H1 (cell line): ENCODE measurements around the gene RICTOR. TPM values are rescaled to one million over a fixed set of nuclear protein-coding genes. Genes with fewer than 3 reads are reported as not detected.

Experiments used
- CTCF ChIA-PET: fragments of 300-600 bp; sonication (Branson Sonifier 250); formaldehyde crosslinking; loops from one replicate; lab custom pipeline; 2021; ENCODE audit not compliant: partially characterized antibody; lab: Charles Lee
- POLR2A ChIA-PET: fragments of 300-600 bp; sonication (Branson Sonifier 250); formaldehyde crosslinking; loops from one replicate; lab custom pipeline; 2021; ENCODE audit warnings: inconsistent platforms; ENCODE audit not compliant: partially characterized antibody; lab: Charles Lee
- DNase-seq, 2 experiments: peaks; one replicate each; pipeline versions ENCODE4 v3.0.0 to v3.0.0-alpha.2; 2010 to 2022; ENCODE audit warnings: low spot score in 2 of 2, low read depth in 1 of 2, mixed read lengths in 1 of 2
- FAIRE-seq: peaks from 2 replicates; lab custom pipeline; 2011; peaks lifted over from hg19 to GRCh38; lab: Jason Lieb, UNC
- H2AFZ ChIP-seq: 2 replicates; pipeline ENCODE4 v1.8.1; 2012; ENCODE audit warnings: low read length, inconsistent platforms
- H2AK5ac ChIP-seq: 2 replicates; pipeline ENCODE4 v1.6.1; 2013; ENCODE audit warnings: low read depth, low read length
- H2BK120ac ChIP-seq: replicated peaks from 2 replicates; pipeline ENCODE3; 2013; ENCODE audit warnings: low read depth, low read length, inconsistent platforms
- H2BK12ac ChIP-seq: 2 replicates; pipeline ENCODE4 v1.6.1; 2013; ENCODE audit warnings: low read depth, low read length
- H2BK15ac ChIP-seq: 2 replicates; pipeline ENCODE4 v1.6.1; 2013; ENCODE audit warnings: low read length
- H2BK20ac ChIP-seq: 2 replicates; pipeline ENCODE4 v1.6.1; 2013; ENCODE audit warnings: low read length
- H2BK5ac ChIP-seq: 2 replicates; pipeline ENCODE4 v1.6.1; 2013; ENCODE audit warnings: low read depth, low read length
- H3K14ac ChIP-seq: 2 replicates; pipeline ENCODE4 v1.6.1; 2013; ENCODE audit warnings: inconsistent platforms; ENCODE audit not compliant: insufficient read length
- H3K18ac ChIP-seq: 2 replicates; pipeline ENCODE4 v1.6.1; 2013; ENCODE audit warnings: low read length; ENCODE audit errors: extremely low read depth
- H3K23ac ChIP-seq: 2 replicates; pipeline ENCODE4 v1.6.1; 2013; ENCODE audit warnings: inconsistent platforms; ENCODE audit not compliant: insufficient read length
- H3K23me2 ChIP-seq: 2 replicates; pipeline ENCODE4 v1.6.1; 2013; ENCODE audit warnings: low read depth, low read length
- H3K27ac ChIP-seq: 2 replicates; pipeline ENCODE4 v1.6.1; 2011; ENCODE audit warnings: low read depth, low read length, inconsistent platforms
- H3K27me3 ChIP-seq, 4 experiments: replicated peaks in 1 of 4; 1 replicate in 1 of 4; 2 replicates in 3 of 4; pipeline versions ENCODE4 v1.6.1 to v1.8.1; 2011 to 2013; ENCODE audit warnings: low read length in 3 of 4, mild to moderate bottlenecking in 3 of 4, inconsistent platforms in 2 of 4, mixed read lengths in 2 of 4, moderate library complexity in 1 of 4; ENCODE audit not compliant: control insufficient read depth in 3 of 4, insufficient read depth in 3 of 4; ENCODE audit errors: extremely low read depth in 1 of 4
- H3K36me3 ChIP-seq, 4 experiments: 2 replicates each; pipeline versions ENCODE4 v1.6.1 to v1.8.1; 2011 to 2013; ENCODE audit warnings: mild to moderate bottlenecking in 4 of 4, low read length in 3 of 4, moderate library complexity in 2 of 4, control low read depth in 1 of 4, inconsistent platforms in 1 of 4; ENCODE audit not compliant: insufficient read depth in 4 of 4, control insufficient read depth in 2 of 4
- H3K4ac ChIP-seq: replicated peaks from 2 replicates; pipeline ENCODE3; 2013; ENCODE audit warnings: low read length, low read depth, mixed read lengths, inconsistent platforms; ENCODE audit not compliant: insufficient read length
- H3K4me1 ChIP-seq, 4 experiments: replicated peaks in 1 of 4; 1 replicate in 1 of 4; 2 replicates in 3 of 4; pipeline versions ENCODE4 v1.6.1 to v1.8.1; 2011 to 2013; ENCODE audit warnings: low read length in 3 of 4, inconsistent platforms in 2 of 4, mixed read lengths in 1 of 4; ENCODE audit not compliant: insufficient read depth in 4 of 4, control insufficient read depth in 3 of 4
- H3K4me2 ChIP-seq, 2 experiments: 2 replicates each; pipeline versions ENCODE4 v1.6.1 to v1.8.1; 2011 to 2013; ENCODE audit warnings: low read depth in 2 of 2, low read length in 2 of 2, control low read depth in 1 of 2, inconsistent platforms in 1 of 2, mild to moderate bottlenecking in 1 of 2; ENCODE audit not compliant: insufficient read depth in 1 of 2
- H3K4me3 ChIP-seq, 4 experiments: fragments of 200-600, 300-600 bp in 1 of 4; sonication (generic), shearing (Covaris generic), sonication (Bioruptor Twin) in 1 of 4; 2 replicates each; pipeline versions ENCODE4 v1.5.1 to v1.8.1; 2011 to 2016; ENCODE audit warnings: low read length in 4 of 4, low read depth in 3 of 4, control low read depth in 2 of 4, inconsistent platforms in 2 of 4, mild to moderate bottlenecking in 2 of 4, mixed read lengths in 1 of 4, moderate library complexity in 1 of 4; ENCODE audit not compliant: insufficient read depth in 2 of 4; ENCODE audit errors: extremely low read depth in 1 of 4
- H3K56ac ChIP-seq: replicated peaks from 2 replicates; pipeline ENCODE3; 2013; ENCODE audit warnings: low read depth, mild to moderate bottlenecking, mixed read lengths, low read length, inconsistent platforms; ENCODE audit not compliant: insufficient read length
- H3K79me1 ChIP-seq: 2 replicates; pipeline ENCODE4 v1.6.1; 2013; ENCODE audit warnings: low read depth, low read length, control low read depth
- H3K79me2 ChIP-seq, 2 experiments: 2 replicates each; pipeline versions ENCODE4 v1.6.1 to v1.8.1; 2012 to 2013; ENCODE audit warnings: low read length in 2 of 2, mild to moderate bottlenecking in 2 of 2, inconsistent platforms in 1 of 2; ENCODE audit not compliant: insufficient read depth in 2 of 2, control insufficient read depth in 1 of 2
- H3K9ac ChIP-seq, 4 experiments: replicated peaks in 1 of 4; 1 replicate in 1 of 4; 2 replicates in 3 of 4; pipeline versions ENCODE4 v1.6.1 to v1.8.1; 2011 to 2013; ENCODE audit warnings: low read depth in 3 of 4, low read length in 3 of 4, control low read depth in 2 of 4, mild to moderate bottlenecking in 2 of 4, moderate library complexity in 2 of 4, inconsistent platforms in 1 of 4; ENCODE audit errors: extremely low read depth in 1 of 4
- H3K9me3 ChIP-seq, 2 experiments: 2 replicates each; pipeline versions ENCODE4 v1.6.1 to v1.8.1; 2012 to 2013; ENCODE audit warnings: mild to moderate bottlenecking in 2 of 2, moderate library complexity in 2 of 2, control low read depth in 1 of 2, inconsistent platforms in 1 of 2, low read depth in 1 of 2, low read length in 1 of 2, mixed read lengths in 1 of 2; ENCODE audit not compliant: insufficient read depth in 2 of 2
- H4K20me1 ChIP-seq, 2 experiments: replicated peaks in 1 of 2; 2 replicates each; pipeline versions ENCODE3 to v1.8.1; 2011 to 2013; ENCODE audit warnings: inconsistent platforms in 2 of 2, low read length in 2 of 2, mild to moderate bottlenecking in 1 of 2; ENCODE audit not compliant: insufficient read depth in 2 of 2, control insufficient read depth in 1 of 2
- H4K5ac ChIP-seq: 2 replicates; pipeline ENCODE4 v1.6.1; 2013; ENCODE audit warnings: low read length, low read depth, mixed read lengths, inconsistent platforms; ENCODE audit not compliant: insufficient read length
- H4K8ac ChIP-seq: 2 replicates; pipeline ENCODE4 v1.8.0; 2013; ENCODE audit warnings: mild to moderate bottlenecking, moderate library complexity, low read length, inconsistent platforms; ENCODE audit not compliant: insufficient read depth; ENCODE audit errors: extremely low read depth
- H4K91ac ChIP-seq: replicated peaks from 2 replicates; pipeline ENCODE3; 2013; ENCODE audit warnings: low read length, mixed read lengths, inconsistent platforms; ENCODE audit not compliant: insufficient read length
- CEBPB ChIP-seq: IDR thresholded peaks from 2 replicates; pipeline ENCODE4 v1.6.1; 2012; ENCODE audit warnings: low read depth, low read length
- WGBS, 2 experiments: shearing (Covaris generic) in 1 of 2; methylation state at CpG; one replicate each; pipeline versions ENCODE4 v1.1.6 to v1.1.7; 2013 to 2015; ENCODE audit warnings: low lambda C conversion rate in 2 of 2, mixed read lengths in 2 of 2, inconsistent platforms in 1 of 2, low coverage in 1 of 2, missing lambda C conversion rate in 1 of 2; ENCODE audit not compliant: insufficient replicate concordance in 2 of 2, insufficient coverage in 1 of 2, insufficient read length in 1 of 2; ENCODE audit errors: extremely low coverage in 1 of 2, missing lambda C conversion rate in 1 of 2; 5-methylcytosine and 5-hydroxymethylcytosine counted together
- polyA plus RNA-seq, 7 experiments: library from polyadenylated mRNA; depleted of rRNA in 3 of 7; stranded (reverse) in 5 of 7; unstranded in 2 of 7; fragments of >200 nt in 5 of 7; fragments of 200-250 nt in 2 of 7; gene quantifications; 1 replicate in 5 of 7; 2 replicates in 1 of 7; 4 replicates in 1 of 7; pipeline versions ENCODE4 v1.2.1 to v1.2.3, GENCODE V29; 2011 to 2013; ENCODE audit warnings: missing spikeins in 2 of 7, mixed read lengths in 2 of 7
- total RNA-seq: library from RNA; stranded (reverse); fragmentation: NEBNext Ultra II Directional; extraction: Animal tissue kit (Norgen Biotek cat#: 25700); gene quantifications from 2 replicates; pipeline ENCODE4 v1.2.1, GENCODE V29; 2021

RICTOR gene
- total and polyA plus RNA-seq, 2 of the 8 experiments (the other 6 are each of a cell fraction or from before 2014, with no cell fraction given): 4.3 to 26.6 TPM

DNA sequence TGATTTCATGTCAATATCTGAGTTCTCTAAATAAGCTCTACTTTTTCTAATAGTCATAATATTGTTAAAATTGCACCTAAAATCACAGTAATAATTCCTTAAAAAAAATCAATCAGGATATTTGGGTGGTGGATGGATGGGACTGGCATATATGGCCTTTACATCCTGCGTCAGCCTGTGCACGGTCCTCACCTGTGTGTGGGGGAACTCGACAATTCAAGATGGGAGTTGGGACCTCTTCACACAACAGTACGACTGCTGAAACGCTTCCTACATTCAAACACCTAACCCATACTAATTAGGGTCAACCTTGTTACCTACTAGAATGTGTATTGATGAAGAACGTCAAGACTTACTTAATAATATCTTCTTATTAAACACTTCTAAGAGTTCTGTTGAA, 137.9 kb downstream of the RICTOR start:
- Histone ChIP-seq H3K18ac (no peak overlapping the region), H4K5ac (no peak overlapping the region), H3K9ac (no peak overlapping the region), H3K36me3 (no peaks in the 10 kb centered on the region; a peak in 1 of 8 replicates), H3K4me1 (no peaks in the 10 kb centered on the region), H3K14ac (no peak overlapping the region), H3K9me3 (no peaks in the 10 kb centered on the region), H2BK15ac (no peak overlapping the region), H2BK12ac (no peak overlapping the region), H3K23ac (no peak overlapping the region), H3K79me2 (no peaks in the 10 kb centered on the region), H3K79me1 (no peaks in the 10 kb centered on the region), H2AK5ac (no peak overlapping the region), H2BK5ac (no peak overlapping the region), H3K4me2 (no peak overlapping the region), H4K8ac (no peak overlapping the region), H3K4ac (no peak overlapping the region), H3K4me3 (no peak overlapping the region), H3K27ac (no peak overlapping the region), H4K20me1 (no peaks in the 10 kb centered on the region), H3K56ac (no peak overlapping the region), H3K27me3 (no peaks in the 10 kb centered on the region), H3K23me2 (no peaks in the 10 kb centered on the region), H2AFZ (no peak overlapping the region), H2BK20ac (no peak overlapping the region), H2BK120ac (no peak overlapping the region), H4K91ac (no peak overlapping the region)
- WGBS, 2 experiments: 98% methylated on average over 6 of the region's 6 CpGs; no CpG with 5 or more reads in 1 of the 2 experiments
- DNase-seq: no peak
- ChIA-PET CTCF (no interaction called here), POLR2A (no interaction called here)
- no peak for FAIRE-seq
- no peak for TF ChIP-seq CEBPB
